Prostate gland (tissue), 2 donors: ENCODE data around the gene CDC42SE1.

ENCODE experiments used
- POLR2A ChIP-seq: fragments of 450-650 bp; IDR thresholded peaks from one replicate; pipeline ENCODE4 v1.6.1; 2016; ENCODE audit warnings: antibody characterized with exemption, mild to moderate bottlenecking
- POLR2AphosphoS5 ChIP-seq: sonication (generic); formaldehyde crosslinking; IDR thresholded peaks from one replicate; pipeline ENCODE4 v1.6.1; 2017; ENCODE audit warnings: antibody characterized with exemption
- TF ChIP-seq, protein P1 (sequence below), 4 experiments: fragments of 200-600 bp in 2 of 4; fragments of 450-650 bp in 2 of 4; sonication (generic) in 2 of 4; IDR thresholded peaks; 1 replicate in 3 of 4; 2 replicates in 1 of 4; pipeline ENCODE4 v1.5.1; 2016 to 2019; ENCODE audit warnings: antibody characterized with exemption in 4 of 4, mild to moderate bottlenecking in 2 of 4, moderate library complexity in 2 of 4

DNA sequence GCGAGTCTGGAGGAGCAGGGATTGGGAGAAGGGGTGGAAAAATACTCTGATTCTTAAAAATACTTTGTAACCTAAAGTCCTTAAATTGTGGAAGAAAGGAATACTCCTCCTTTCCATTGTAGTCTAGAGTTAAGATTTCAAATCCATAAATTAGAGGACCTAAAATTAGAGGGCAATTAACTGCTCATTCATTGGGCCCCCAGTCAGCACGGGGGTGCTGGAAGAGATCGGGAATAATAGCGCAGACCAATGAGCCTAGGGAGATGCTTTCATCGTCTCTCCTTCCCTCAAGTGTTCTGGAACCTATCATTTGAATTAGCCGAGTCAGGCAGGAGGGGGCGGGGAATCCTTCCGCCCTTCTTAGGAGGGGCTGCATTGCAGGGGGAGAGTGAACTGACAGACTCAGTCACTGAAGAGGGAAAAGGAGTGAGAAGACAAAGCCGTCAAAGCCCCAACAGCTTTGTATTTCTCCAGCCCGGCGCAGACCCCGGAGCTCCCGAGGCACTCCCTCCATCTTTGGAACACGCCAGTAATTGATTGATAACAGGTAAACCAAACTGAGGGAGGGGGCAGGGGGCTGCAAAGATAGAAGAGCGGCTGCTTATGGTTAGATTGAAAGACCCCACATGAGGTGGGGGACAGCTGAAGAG, 710 bp upstream of the CDC42SE1 start, which contains the start of gene MLLT11:
- TF ChIP-seq, protein P1, sequence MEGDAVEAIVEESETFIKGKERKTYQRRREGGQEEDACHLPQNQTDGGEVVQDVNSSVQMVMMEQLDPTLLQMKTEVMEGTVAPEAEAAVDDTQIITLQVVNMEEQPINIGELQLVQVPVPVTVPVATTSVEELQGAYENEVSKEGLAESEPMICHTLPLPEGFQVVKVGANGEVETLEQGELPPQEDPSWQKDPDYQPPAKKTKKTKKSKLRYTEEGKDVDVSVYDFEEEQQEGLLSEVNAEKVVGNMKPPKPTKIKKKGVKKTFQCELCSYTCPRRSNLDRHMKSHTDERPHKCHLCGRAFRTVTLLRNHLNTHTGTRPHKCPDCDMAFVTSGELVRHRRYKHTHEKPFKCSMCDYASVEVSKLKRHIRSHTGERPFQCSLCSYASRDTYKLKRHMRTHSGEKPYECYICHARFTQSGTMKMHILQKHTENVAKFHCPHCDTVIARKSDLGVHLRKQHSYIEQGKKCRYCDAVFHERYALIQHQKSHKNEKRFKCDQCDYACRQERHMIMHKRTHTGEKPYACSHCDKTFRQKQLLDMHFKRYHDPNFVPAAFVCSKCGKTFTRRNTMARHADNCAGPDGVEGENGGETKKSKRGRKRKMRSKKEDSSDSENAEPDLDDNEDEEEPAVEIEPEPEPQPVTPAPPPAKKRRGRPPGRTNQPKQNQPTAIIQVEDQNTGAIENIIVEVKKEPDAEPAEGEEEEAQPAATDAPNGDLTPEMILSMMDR (IDR thresholded peaks at IDR 0.05), result no peak
- no peak for TF ChIP-seq POLR2A
- peak; percentile 42 for TF ChIP-seq POLR2AphosphoS5
